Kidney glomerular epithelial cell (primary cell): Measurements from ENCODE around the gene AMN.
"Not testable (repeated sequence)": the region's sequence is repeated elsewhere in the genome, so short reads cannot be mapped to it uniquely, and the experiment has no call there.

Source experiments
- DNase-seq: peaks from one replicate; lab custom pipeline; 2025; lab: John Stamatoyannopoulos, UW

Gene AMN

DNA sequence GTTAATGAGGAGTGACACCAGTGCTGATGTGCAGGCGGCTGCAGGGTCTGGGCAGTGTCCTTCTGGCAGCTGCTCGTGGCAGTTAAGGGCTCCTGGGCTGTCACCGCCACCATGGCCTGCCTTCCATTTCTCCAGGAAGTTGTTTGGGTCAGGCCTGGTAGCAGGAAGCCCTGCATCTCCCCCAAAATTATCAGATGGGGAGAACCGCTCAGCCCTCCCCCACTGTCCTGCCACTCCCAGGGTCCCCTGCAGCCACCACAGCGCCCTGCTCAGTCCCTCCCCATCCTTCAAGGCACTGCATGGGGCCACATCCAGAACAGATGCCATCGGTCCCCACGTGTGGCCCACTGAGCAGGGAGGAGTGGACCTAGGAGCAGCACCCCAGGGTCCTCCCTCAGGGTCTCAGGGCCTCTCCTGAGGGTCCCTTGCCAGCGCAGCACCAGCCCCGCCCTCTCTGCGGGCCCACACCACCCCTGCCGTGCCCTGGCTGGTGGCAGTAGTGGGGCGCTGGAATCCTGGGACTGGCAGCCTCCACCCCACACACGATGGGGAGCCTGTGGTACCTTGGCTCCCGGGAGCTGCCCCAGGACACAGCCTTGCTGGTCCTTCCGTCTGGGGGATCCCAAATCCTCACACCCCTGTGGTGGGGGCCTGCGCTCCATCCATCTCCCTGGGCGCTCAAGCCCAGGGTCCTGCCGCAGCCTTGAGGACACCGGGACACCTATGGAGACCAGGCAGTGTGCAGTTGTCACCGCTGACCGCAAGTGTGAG lies 10.3 kb upstream of the AMN start:
- no peak for DNase-seq

DNA sequence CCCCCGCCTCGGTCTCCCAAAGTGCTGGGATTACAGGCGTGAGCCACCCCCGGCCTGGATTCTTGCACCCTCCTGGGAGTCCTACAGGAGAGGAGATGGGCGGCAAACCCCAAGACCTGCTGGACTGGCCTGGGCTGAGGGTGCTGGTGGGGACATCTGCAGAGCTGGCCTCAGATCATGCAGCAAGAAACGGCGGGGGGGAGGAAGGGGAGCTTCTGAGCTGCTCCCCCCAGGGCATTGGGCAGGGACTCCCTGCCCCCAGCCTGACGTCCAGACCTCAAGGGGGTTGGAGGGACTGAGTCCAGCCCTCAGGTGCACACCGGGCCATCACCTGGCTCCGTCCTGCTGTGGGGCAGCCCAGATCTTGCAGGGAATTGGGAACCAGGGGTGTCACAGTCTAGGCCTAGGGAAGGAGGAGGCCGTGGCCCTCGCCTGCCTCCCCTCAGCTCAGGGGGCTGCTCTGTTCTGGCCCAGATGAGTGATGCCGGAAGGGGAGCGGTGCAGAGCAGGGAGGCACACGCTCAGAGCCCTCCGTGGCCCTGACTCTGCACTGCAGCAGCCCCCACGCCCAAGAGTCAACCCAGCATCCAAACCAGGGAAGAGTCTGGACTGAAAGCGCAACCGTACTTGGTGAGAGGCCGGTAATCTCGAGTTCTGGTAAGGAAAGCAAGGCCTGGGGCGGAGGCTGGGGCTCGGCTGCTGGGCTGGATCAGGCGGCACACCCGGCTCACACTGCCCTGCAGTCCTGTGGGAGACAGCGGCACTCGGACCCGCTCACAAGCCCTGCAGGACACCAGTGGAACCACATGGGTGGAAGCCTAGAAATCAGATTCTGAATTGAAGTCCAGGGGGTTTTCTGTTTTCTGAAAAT lies 8.9 kb upstream of the AMN start:
- no peak for DNase-seq

DNA sequence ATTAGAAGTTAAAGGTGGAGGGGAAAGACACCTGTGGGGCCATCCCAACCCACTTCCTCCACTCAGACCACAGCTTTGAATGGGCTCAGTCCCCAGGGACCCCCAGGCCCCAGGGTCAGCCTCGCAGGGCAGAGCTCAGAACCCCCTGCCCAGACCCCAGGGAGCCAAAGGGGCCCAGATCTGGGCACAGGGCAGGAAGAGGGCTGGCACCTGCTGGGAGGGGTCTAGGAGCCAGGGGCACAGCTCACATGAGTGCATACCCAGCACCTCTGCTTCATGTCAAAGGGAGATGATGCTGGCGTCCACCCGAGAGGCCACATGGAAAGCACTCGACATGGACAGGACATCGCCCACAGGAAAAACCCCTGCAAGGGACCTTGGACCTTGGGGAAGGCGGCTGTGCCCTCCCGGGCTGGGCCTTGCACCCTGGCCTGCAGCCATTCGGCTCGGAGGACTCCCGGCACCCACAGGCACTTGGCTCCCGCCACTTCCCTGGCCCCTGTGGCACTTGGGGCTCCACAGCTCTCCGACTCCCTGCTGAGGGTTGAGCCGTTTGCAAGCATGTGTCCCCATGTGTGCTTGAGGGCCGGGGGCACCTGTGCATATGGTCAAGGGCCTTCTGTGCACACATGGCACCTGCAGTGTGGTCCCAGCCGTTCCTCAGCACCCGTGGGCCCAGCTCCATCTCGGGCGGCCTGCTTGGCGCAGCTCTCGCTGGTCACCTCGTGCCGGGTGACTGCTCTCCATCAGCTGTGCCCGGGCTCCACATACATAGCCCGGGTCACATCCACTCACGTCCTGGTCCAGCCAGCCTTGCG lies 7.8 kb upstream of the AMN start:
- no peak for DNase-seq

DNA sequence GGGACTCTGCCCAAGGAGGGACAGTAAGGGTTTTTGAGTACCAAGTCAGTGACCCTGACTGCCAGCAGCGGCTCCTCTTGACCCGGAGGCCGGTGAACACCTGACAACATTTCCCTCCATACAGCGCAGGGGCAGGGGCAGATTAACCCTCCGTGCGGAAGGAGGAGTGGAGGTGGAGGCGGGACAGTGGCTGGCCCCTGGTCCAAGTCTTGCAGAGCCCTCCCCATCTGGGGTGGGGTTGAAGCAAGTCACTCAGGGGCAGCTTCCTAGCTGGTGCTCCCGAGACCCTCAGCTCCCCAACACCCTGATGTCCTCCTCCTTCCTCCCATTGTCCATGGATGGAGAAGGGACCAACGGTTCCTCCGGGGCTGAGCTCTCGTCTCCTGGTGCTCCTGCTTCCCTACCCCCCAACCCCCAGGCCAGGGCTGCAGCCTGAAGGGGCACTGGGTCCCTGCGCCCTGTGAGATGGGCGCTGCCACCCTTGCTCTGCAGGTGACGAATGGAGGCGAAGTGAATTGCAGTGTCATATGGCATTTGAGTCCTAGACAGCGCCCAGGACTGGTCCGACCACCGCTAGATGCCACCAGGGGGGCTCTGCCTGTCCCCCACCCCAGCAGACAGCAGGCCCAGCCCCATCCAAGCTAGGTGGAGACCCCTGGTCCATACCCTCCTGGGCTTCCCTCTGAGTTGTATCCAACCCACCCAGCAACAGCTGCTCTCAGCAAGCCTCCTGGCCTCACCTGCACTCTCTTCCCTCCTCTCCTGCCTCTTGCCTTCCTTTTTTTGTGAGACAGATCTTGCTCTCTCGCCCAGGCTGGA lies 7.0 kb upstream of the AMN start:
- DNase-seq = no peak

DNA sequence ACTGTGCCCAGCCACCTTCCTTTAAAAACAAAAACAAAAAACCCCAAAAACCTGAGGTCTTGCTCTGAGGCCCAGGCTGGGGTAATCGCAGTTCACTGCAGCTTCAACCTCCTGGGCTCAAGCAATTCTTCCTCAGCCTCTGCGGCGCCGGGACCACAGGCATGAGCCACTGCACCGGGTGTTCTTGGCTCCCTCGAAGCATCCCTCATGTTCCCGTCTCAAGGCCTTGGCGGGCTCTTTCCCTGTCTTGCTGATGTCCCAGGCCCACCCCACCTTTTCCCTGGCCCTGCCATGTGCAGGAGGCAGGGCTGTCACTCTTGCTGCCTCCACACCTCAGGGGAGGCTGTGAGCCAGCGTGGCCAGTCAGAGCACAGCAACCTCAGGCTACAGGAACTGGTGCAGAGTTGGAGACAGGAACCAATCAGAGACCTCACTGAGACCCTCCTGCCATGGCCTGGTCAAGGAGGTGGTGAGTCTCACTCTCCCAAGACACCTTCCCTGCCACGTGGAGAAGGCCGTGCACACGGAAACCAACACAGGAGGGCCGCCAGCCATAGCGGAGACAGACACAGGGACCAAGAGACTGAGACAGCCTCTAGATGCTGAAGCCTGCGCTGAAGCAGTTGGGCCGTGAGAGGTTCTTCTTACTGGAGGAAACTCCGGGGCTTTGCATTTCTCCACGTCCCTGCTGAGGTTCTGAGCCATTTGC lies 6.0 kb upstream of the AMN start:
- DNase-seq = no peak

DNA sequence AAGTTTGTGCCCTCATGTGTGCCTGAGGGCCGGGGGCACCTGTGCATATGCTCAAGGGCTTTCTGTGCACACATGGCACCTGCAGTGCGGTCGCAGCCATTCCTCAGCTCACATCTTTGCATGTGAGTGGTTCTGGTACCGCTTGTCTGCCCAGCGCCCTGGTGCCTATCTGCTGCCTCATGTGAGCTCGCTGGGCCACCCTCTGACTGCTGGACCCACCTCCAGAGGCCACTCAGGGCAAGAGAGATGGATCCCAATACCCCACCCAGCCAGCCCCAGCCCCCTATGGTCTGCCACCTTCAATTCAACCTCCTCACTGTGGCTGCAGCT lies 5.4 kb upstream of the AMN start:
- DNase-seq = no peak

DNA sequence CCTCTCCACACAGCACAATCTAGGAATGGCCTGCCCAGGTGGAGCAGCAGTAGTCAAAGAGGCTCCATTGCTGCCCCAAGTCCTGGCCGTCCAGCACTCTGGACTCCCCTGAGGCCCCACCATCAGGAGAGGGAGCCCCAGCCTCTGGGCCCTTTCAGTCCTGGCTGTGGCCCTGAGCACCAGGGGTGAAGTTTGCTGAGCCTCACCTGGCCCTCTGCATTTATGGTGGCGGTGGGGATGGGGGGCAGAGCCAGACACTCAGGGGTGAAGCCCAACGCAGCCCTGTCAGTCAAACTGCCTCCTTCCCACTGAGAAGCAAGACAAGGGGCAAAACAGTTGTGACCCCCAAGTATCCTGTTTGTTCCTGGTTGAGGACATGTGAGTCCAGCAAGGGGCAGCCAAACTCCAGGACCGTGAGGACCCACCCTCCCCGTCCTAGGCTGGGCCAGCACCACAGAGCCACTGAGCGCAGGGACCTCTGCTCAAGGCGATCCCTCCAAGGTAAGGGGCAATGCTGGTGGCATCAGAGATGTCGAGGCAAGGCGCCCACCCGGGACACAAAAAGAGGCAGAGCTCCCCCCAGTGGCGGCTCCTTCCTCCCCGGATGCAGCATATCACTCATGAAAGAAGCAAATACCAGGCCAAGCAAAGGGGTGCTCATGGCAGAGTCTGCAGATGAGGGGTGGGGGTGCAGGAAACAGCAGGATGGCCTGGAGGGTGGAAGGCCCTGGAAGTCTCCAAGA lies 4.8 kb upstream of the AMN start:
- DNase-seq = no peak

DNA sequence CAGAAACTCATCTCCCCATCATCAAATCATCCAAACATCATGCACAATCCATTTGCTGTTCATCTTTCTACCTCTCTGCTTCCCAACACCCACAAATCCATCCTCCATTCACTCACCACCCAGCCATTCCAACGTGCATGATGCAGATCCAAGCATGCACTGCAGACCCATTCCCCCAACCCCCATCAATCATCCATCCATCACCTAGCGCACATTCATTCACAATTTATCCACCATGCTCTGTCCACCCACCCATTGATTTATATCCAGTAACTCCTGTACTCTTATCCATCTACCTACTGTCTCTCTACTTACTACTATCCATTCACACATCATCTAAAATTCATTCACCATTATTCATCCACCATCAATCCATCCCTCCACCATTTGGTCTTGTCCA lies 4.0 kb upstream of the AMN start:
- DNase-seq = no peak

DNA sequence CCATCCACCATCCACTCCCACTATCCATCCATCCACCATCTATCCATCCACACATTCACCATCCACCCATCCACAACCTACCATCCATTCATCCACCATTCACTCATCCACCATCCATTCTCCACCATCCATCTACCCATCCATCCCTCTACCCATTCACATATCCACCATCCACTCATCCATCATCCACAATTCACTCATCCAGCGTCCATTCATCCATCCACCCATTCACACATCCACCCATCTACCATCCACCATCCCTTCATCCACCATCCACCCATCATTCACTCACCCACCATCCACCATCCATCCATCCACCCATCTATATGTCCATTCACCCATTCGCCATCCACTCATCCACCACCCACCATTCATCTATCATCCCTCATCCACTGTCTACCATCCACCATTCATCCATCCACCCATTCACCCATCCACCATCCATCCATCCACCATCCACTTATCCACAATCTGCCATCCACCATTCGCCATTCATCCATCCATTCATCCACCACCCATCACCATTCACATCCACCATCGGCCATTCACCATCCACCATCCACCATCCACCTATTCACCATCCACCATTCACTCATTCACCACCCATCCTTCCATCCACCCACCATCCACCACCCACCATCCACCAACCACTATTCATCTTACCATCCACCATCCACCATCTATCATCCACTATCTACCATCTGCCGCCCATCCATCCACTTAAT lies 2.0 kb upstream of the AMN start:
- DNase-seq = no peak

DNA sequence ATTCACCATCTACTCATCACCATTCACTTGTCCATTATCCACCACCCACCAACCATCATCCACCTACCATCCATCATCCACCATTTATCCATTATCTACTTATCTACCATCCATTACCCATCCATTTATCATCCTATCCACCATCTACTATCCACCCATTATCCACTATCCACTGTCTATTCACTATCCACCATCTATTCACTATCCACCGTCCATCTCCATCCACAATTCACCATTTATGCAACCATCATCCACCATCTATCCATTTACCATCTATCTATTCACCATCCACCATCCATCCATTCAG lies 1.5 kb upstream of the AMN start:
- no peak for DNase-seq

DNA sequence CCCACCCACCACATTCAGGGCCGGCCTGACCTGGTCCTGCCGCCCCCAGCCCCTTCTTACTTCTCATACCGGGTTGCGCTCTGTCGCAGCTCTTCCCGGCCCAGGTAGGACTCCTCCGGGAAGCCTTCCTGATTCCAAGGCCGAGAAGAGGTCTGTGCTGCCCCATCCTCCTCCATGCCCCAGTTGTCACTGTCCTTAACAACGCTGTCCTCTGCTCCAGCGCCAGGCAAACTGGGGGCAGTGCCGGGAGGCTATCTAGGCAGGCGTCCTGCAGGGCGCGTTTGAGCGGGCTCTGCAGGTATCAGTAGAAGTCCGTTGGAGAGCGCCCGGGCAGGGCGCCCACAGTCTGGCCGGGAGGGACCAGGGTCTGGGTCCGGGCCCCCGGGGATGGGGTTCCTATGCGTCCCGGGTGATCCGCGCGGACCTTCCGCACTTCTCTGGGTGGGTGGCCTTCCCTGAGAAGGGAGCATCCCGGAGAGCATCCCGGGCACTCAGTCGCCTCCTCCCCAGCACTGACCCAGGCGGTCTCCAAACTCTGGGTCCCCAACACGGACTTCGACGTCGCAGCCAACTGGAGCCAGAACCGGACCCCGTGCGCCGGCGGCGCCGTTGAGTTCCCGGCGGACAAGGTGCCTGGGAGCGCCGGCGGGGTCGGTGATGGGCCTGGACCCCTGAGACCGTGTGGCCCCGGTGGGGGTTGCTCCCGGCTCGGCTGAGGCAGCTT lies 900 bp downstream of the AMN start:
- DNase-seq = no peak

DNA sequence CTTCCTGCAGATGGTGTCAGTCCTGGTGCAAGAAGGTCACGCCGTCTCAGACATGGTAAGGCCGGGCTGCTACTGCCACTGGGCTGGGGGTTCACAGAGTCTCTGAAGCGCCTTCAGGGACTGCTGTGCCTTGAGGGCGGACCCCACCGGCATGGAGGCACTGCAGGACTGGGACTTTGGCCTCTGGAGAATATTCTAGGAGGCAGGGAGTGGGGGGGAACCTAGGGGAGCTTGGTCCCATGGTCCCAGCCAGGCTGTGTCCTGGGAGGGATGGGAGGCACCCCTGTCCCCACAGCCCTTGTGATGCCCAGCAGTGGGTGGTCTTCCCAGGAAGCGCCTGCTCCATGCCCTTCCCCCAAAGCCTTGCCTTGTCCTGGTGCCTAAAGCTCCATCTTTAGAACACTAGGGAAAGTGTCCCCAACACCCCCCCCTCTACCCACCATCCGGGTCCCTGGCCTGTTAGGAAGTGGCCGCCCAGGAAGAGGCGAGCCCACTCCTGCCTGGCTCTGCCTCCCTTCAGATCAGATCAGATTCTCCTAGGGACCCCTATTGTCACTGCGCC lies 1.5 kb downstream of the AMN start:
- no peak for DNase-seq

DNA sequence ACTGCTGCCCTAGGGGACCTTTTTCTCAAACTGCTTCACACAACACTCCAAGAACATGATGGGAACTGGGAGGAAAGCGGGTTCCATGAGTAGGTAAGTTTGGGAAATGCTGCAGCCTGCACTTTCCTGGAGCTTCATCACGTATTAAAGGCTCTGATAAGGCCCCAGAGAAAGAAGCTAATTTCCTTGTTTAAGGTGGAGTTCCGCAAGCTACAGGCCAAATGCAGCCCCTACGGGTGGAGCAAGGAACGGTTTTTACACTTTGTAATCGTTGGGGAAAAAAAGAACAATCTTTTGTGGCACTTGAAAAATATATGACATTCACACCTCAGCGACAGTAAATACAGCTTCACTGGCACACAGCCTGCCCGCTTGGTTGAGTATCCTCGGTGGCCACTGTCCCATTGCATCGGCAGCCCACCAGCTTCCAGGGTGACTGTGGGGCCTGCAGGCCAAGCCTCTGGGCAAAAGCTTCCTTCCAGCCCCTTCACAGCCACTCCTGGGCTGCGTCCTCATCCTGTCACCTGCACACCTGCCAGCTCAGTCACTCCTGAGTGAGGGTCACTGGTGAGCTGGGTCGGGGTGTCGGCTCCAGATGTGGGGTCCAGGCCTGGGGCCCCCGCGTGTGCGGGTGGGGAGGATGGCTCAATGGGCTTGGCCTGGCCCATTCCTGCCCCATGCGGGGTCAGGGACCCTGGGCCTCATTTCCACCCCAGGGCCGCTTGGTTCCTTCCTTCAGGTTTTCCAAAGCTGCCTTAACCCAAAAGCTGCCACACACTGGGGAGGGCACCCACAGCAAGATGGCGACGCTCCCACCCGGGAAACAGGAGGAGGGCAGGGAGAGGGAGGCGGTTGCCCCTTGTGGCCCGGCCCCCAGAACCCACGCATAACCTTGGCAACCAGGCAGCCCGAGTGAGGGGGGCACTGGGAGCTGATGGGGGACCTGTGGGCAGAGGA lies 2.4 kb downstream of the AMN start:
- no peak for DNase-seq

DNA sequence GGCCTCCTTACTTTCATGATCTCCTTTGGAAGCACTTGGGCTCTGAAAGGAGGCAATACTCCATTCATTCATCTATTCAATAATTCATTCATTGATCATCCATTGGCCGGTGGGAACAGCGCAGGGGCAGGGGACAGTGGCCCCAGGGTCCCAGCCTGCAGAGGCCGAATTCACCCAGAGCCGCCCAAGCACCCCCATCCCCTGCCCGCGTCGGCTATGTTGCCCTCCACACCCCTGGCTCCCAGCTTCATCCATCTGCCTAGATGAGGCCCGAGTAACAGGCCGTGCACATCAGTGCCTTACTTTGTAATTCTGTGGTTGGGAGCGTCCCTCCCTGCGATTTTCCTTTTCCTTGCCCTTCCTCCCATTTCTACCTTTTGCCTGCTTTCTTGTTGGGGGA lies 3.2 kb downstream of the AMN start:
- no peak for DNase-seq

DNA sequence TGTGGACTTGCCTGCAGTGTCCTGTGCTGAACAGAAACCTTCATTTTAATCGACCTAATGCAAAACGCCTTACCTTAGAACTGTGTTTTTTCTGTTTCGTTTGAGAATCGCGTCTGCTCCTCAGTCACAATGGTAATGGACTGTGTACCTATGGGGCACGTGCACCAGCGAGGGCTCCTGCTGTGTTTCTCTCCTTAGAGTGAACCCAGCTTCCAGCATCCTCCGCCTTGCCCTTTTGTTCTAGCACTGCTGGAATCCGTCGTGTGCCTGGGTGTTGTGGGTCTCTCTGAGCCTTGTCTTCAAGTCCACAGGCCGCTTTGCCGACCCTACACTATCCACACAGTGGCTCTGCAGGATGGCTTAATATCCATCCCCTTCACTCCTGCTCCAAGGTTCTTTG lies 3.6 kb downstream of the AMN start:
- DNase-seq = no peak

DNA sequence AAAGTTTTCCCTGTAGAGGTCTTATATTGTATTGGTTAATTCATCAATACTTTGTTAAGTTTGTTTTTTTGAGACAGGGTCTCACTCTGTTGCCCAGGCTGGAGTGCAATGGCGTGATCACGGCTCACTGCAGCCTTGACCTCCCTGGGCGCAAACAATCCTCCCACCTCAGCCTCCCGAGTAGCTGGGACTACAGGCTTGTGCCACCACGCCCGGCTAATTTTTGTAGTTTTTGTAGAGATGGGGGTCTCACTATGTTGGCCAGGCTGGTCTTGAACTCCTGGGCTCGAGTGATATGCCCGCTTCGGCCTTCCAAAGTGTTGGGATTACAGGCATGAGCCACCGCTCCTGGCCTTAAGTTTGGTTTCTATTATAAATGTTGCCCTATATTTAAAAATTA lies 4.4 kb downstream of the AMN start:
- DNase-seq = not testable (repeated sequence)

DNA sequence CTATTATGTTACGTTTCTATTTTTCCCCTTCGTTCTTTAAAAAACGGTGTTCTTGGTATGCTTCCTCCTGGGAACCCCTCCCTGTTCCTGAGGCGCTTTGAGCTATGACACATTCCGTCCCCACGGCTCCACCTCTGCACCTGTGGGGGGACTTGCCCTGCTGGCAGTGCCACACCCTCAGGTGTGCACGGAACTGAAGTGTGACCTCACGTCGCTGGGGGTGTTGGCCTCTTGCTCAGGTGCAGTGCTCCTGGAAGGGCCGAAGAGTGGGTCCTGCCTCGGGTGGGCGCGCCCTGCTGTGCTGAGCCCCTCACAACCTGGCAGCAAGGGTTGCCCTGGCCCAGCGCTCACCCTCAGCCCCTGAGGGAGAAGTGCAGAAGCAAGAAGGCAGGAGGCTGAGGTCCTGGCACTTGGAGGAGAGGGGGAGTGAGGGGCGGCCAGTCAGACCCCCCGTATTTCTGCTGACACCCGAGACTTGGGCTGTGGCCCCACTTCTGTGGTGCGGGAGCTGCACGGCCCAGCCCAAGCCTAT lies 4.9 kb downstream of the AMN start:
- DNase-seq = no peak
